Smooth muscle cell (in vitro differentiated cells): ENCODE measurements around the gene ARVCF. TPM values are rescaled to one million over a fixed set of nuclear protein-coding genes. Genes with fewer than 3 reads are reported as not detected.

ENCODE experiments used
- DNase-seq: peaks from one replicate; lab custom pipeline; 2025; ENCODE audit not compliant: unreplicated experiment; lab: John Stamatoyannopoulos, UW
- H2AFZ ChIP-seq: fragments of 200-600 bp; sonication (generic); 2 replicates; pipeline ENCODE4 v1.6.0; 2016; ENCODE audit warnings: antibody characterized with exemption, low read depth, mild to moderate bottlenecking
- H3F3A ChIP-seq: fragments of 200-600 bp; sonication (generic); 2 replicates; pipeline ENCODE4 v1.6.0; 2017; ENCODE audit warnings: antibody characterized with exemption, low read depth
- H3K27ac ChIP-seq: fragments of 200-600 bp; sonication (generic); 2 replicates; pipeline ENCODE4 v1.5.1; 2016; ENCODE audit warnings: low read depth, mild to moderate bottlenecking
- H3K27me3 ChIP-seq: fragments of 200-600 bp; sonication (generic); 2 replicates; pipeline ENCODE4 v1.6.1; 2016; ENCODE audit warnings: low read depth, mild to moderate bottlenecking
- H3K36me3 ChIP-seq: fragments of 200-600 bp; sonication (generic); 2 replicates; pipeline ENCODE4 v1.5.1; 2016; ENCODE audit warnings: low read depth
- H3K4me1 ChIP-seq: fragments of 200-600 bp; sonication (generic); 2 replicates; pipeline ENCODE4 v1.5.1; 2016; ENCODE audit warnings: low read depth
- H3K4me2 ChIP-seq: fragments of 200-600 bp; sonication (generic); 2 replicates; pipeline ENCODE4 v1.6.0; 2016; ENCODE audit warnings: mild to moderate bottlenecking
- H3K4me3 ChIP-seq: fragments of 200-600 bp; sonication (generic); 2 replicates; pipeline ENCODE4 v1.5.1; 2016; ENCODE audit warnings: mild to moderate bottlenecking
- H3K79me2 ChIP-seq: fragments of 200-600 bp; sonication (generic); 2 replicates; pipeline ENCODE4 v1.6.0; 2016; ENCODE audit warnings: low read depth, mild to moderate bottlenecking
- H3K9ac ChIP-seq: fragments of 200-600 bp; sonication (generic); 2 replicates; pipeline ENCODE4 v1.6.0; 2016; ENCODE audit warnings: low read depth
- H3K9me3 ChIP-seq: fragments of 200-600 bp; sonication (generic); replicated peaks from 2 replicates; pipeline ENCODE4 v1.5.1; 2016; ENCODE audit warnings: low read depth
- H4K20me1 ChIP-seq: fragments of 200-600 bp; sonication (generic); 2 replicates; pipeline ENCODE4 v1.6.0; 2016; ENCODE audit warnings: low read depth
- WGBS: methylation state at CpG from one replicate; pipeline ENCODE4 v1.1.7; 2016; ENCODE audit warnings: low lambda C conversion rate; 5-methylcytosine and 5-hydroxymethylcytosine counted together
- polyA plus RNA-seq: library from polyadenylated mRNA; unstranded; fragments of >200 nt; fragmentation: Nextera tagmentation; extraction: Ambion mirVana; gene quantifications from 2 replicates; pipeline ENCODE4 v1.2.1, GENCODE V29; 2016
- total RNA-seq: library from RNA; depleted of rRNA; stranded (reverse); fragments of >200 nt; gene quantifications from 2 replicates; pipeline ENCODE4 v1.2.3, GENCODE V29; 2014
- TF ChIP-seq, protein P1 (sequence below): fragments of 200-600 bp; sonication (generic); IDR thresholded peaks from 2 replicates; pipeline ENCODE4 v1.5.1; 2017; ENCODE audit warnings: borderline replicate concordance, mild to moderate bottlenecking, antibody characterized with exemption; ENCODE audit not compliant: insufficient read depth, poor library complexity, severe bottlenecking

The ARVCF gene
- total RNA-seq (7.1 and 10.6 TPM in 2 replicates), polyA plus RNA-seq (5.4 and 11.1 TPM in 2 replicates)

DNA sequence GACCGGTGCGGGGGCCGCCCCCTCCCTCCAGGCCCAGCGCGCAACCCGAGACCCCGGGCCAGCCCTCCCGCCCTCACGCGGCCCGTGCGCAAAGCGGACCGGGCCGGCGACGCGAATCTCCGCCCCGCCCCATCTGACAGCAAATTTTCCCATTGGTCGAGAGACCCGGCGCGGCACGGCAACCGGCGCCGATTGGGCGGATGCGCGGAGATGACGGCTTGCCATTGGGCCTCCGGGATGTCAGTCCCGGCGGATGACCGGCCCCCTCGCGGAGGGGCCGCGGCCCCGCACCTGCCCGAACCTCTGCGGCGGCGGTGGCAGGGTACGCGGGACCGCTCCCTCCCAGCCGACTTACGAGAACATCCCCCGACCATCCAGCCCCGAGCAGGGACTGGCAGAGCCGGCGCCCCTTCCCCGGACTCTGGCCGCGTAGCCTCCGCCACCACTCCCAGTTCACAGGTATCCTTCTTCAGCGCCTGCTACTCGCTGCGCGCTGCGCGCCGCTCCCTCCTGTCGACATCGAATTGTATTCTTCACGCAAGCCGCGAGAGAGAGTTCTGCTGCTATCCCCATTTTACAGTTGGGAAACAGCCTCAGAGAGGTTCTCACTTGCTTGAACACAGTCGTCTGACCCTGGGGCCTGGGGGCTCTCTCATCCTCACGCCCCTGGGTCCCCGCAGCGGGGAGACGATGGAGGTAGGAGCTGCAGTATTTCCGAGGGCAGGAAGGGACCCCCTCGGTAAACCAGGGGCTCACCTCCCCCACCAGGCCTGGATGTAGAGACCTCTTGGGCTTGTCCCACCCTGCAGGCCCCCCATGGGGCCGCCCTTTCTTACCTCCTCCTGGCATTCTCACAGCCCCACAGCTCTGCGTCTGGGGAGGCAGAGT lies at the start of gene ARVCF:
ARVCF (minus strand) TSS at position 90 of the 888 bp plus-strand sequence. CDS start 26,029 bp downstream, outside the sequence.
- no peaks in the 10 kb centered on the region for H3K9me3 ChIP-seq
- no peaks in the 10 kb centered on the region for H3F3A ChIP-seq
- WGBS = 2% methylated on average over 72 of the region's 79 CpGs
- no peaks in the 10 kb centered on the region for H3K79me2 ChIP-seq
- H2AFZ ChIP-seq = peak within 1 kb of the TSS; percentile 82
- DNase-seq = peak; percentile 60
- no peak within 1 kb of the TSS for H3K27ac ChIP-seq
- H4K20me1 ChIP-seq = peaks cover 2% of the 10 kb centered on the region
- peak within 1 kb of the TSS; percentile 99 for H3K4me2 ChIP-seq
- no peaks in the 10 kb centered on the region for H3K36me3 ChIP-seq
- peaks cover 8% of the 10 kb centered on the region for H3K4me1 ChIP-seq
- TF ChIP-seq, protein P1, sequence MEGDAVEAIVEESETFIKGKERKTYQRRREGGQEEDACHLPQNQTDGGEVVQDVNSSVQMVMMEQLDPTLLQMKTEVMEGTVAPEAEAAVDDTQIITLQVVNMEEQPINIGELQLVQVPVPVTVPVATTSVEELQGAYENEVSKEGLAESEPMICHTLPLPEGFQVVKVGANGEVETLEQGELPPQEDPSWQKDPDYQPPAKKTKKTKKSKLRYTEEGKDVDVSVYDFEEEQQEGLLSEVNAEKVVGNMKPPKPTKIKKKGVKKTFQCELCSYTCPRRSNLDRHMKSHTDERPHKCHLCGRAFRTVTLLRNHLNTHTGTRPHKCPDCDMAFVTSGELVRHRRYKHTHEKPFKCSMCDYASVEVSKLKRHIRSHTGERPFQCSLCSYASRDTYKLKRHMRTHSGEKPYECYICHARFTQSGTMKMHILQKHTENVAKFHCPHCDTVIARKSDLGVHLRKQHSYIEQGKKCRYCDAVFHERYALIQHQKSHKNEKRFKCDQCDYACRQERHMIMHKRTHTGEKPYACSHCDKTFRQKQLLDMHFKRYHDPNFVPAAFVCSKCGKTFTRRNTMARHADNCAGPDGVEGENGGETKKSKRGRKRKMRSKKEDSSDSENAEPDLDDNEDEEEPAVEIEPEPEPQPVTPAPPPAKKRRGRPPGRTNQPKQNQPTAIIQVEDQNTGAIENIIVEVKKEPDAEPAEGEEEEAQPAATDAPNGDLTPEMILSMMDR = no peak
- peak within 1 kb of the TSS; percentile 69 for H3K4me3 ChIP-seq
- H3K9ac ChIP-seq = no peak within 1 kb of the TSS
- peaks cover 41% of the 10 kb centered on the region for H3K27me3 ChIP-seq

DNA sequence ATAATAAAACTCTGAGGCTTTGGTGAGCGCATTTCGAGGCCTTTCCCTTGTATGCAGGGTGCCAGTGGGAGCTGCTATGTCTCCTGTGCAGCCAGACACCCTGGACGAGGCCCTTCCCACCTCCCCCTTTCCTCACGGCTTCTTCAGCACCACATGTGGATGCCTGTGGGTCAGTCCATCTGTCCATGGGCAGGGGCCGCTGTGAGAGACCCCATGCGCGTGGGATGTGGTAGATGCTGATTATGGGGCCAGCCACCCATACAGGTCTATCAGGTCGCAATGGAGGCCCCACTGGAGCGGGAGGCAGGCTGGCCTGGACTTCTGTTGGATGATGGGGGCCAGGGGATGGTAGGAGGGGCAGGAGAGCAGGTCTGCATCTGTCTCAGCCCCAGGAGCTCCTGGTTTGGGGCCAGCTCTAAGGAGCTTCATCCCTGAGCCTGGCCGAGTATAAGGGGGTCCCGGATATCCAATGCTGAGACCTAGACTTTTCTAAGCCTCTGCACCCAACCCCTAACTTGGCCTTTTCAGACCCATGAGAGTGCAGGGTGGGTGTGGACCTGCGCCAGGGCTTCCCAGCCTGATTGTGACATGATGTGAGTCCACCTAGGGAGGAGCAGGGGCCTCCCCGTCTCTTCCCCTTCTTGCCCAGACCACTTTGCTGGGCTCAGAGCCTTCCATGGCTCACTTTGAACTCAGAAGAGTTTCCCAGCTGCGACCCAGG lies 49.4 kb upstream of the ARVCF start:
- no peak for DNase-seq
- H3K9me3 ChIP-seq = no peaks in the 10 kb centered on the region
- H3K27me3 ChIP-seq = no peaks in the 10 kb centered on the region
- H3K4me2 ChIP-seq = no peak overlapping the region
- no peaks in the 10 kb centered on the region for H3F3A ChIP-seq
- no peak overlapping the region for H3K4me3 ChIP-seq
- H4K20me1 ChIP-seq = no peaks in the 10 kb centered on the region
- H3K27ac ChIP-seq = no peak overlapping the region
- 94% methylated on average over 14 of the region's 14 CpGs for WGBS
- H3K79me2 ChIP-seq = no peaks in the 10 kb centered on the region
- no peak overlapping the region for H3K9ac ChIP-seq
- TF ChIP-seq, protein P1 = no peak
- no peaks in the 10 kb centered on the region for H3K4me1 ChIP-seq
- H2AFZ ChIP-seq = no peak overlapping the region
- H3K36me3 ChIP-seq = no peaks in the 10 kb centered on the region

- WGBS = 92% methylated on average over 18 of the region's 18 CpGs
- no peak for DNase-seq
- Histone ChIP-seq H3K4me1 (no peaks in the 10 kb centered on the region), H3K27ac (no peak overlapping the region), H3K9ac (no peak overlapping the region), H3K4me3 (no peak overlapping the region), H2AFZ (no peak overlapping the region), H3K9me3 (no peaks in the 10 kb centered on the region), H3F3A (no peaks in the 10 kb centered on the region), H4K20me1 (no peaks in the 10 kb centered on the region), H3K27me3 (no peaks in the 10 kb centered on the region), H3K4me2 (no peak overlapping the region), H3K36me3 (no peaks in the 10 kb centered on the region), H3K79me2 (no peaks in the 10 kb centered on the region)
- TF ChIP-seq, protein P1 = no peak
These were observed 48.1 kb upstream of the ARVCF start for GRCh38 chr22:20064545-20065262.
